ENCODE measurements around the gene CRISP1.
"Not testable (repeated sequence)": the region's sequence is repeated elsewhere in the genome, so short reads cannot be mapped to it uniquely, and the experiment has no call there.

CRISP1 gene

DNA sequence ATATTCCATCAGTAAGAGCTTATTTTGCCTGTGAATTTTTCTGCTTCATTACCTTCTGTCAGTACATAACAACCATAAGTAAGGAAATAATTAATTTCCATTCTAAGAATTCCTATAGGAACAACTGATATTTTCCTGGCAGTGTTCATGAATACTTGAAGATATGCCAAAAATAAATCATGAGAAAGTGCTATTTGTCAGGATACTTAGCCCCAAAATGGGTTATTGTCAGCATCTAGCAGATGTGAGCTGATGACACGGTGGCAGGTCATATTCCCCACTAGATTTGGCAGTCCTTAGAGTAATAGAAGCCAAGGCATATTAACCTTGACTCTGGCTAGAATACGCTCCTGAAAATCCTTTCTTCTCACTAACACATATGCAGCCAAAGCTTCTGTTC is 43.2 kb upstream of the CRISP1 start:
- no peak overlapping the region for H3K4me3 ChIP-seq
- intact Hi-C loops (cut with DNase I; ENCODE audit: low total_unique reads), result no loop called here
- TF ChIP-seq, protein P1, sequence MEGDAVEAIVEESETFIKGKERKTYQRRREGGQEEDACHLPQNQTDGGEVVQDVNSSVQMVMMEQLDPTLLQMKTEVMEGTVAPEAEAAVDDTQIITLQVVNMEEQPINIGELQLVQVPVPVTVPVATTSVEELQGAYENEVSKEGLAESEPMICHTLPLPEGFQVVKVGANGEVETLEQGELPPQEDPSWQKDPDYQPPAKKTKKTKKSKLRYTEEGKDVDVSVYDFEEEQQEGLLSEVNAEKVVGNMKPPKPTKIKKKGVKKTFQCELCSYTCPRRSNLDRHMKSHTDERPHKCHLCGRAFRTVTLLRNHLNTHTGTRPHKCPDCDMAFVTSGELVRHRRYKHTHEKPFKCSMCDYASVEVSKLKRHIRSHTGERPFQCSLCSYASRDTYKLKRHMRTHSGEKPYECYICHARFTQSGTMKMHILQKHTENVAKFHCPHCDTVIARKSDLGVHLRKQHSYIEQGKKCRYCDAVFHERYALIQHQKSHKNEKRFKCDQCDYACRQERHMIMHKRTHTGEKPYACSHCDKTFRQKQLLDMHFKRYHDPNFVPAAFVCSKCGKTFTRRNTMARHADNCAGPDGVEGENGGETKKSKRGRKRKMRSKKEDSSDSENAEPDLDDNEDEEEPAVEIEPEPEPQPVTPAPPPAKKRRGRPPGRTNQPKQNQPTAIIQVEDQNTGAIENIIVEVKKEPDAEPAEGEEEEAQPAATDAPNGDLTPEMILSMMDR (IDR thresholded peaks at IDR 0.05), result no peak
- H3K27ac ChIP-seq, result no peak overlapping the region
- DNase-seq, result no peak
- H3K9me3 ChIP-seq, result no peaks in the 10 kb centered on the region
- H3K27me3 ChIP-seq, result no peaks in the 10 kb centered on the region
- no peaks in the 10 kb centered on the region for H3K36me3 ChIP-seq
- H3K4me1 ChIP-seq, result no peaks in the 10 kb centered on the region

DNA sequence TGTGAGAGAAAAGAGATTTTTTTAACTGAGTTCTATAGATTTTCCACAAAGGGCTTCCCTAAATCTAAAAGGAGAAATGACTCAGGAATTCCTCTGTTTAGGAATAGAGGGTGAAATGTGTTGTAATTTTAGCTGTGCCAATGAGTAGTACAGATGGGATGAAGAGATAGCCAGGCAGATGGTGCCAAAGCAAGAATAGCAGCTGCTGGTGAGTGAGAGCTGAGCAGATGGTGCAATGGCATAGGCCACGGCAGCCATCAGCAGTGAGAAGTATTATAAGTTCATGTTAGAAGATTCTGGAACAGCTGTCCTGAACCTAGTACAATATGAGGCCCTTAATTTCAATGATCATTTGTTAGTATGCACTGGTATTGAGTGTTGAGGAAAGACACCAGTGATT is 40.2 kb upstream of the CRISP1 start:
- DNase-seq, result no peak
- H3K36me3 ChIP-seq, result no peaks in the 10 kb centered on the region
- no peak overlapping the region for H3K4me3 ChIP-seq
- no peaks in the 10 kb centered on the region for H3K27me3 ChIP-seq
- no peaks in the 10 kb centered on the region for H3K4me1 ChIP-seq
- H3K9me3 ChIP-seq, result no peaks in the 10 kb centered on the region
- intact Hi-C loops (cut with DNase I; ENCODE audit: low total_unique reads), result no loop called here
- H3K27ac ChIP-seq, result no peak overlapping the region
- TF ChIP-seq, protein P1 (IDR thresholded peaks at IDR 0.05), result no peak

DNA sequence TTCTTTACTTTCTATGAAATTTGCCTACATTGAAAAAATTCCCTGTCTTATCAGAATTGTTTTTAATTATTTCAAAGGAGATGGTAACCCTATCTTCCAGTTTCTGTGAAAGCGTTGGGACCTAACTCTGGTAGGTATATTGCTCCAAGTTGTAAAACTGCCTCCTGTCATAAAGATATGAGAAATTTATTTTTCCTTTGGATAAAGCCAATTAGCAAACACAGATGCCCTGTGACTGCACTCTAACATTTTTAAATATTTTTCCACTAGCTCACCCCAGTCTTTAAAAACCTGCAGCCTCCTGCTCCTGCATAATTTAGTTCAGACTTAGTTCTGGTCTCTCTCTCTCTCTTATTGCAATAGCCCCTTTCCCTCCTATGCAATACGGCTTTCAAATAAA is 39.0 kb upstream of the CRISP1 start:
- intact Hi-C loops (cut with DNase I; ENCODE audit: low total_unique reads), result no loop called here
- TF ChIP-seq, protein P1 (IDR thresholded peaks at IDR 0.05), result no peak
- Histone ChIP-seq H3K4me1 (no peaks in the 10 kb centered on the region), H3K27me3 (no peaks in the 10 kb centered on the region), H3K9me3 (no peaks in the 10 kb centered on the region), H3K27ac (no peak overlapping the region), H3K36me3 (no peaks in the 10 kb centered on the region), H3K4me3 (no peak overlapping the region)
- no peak for DNase-seq

DNA sequence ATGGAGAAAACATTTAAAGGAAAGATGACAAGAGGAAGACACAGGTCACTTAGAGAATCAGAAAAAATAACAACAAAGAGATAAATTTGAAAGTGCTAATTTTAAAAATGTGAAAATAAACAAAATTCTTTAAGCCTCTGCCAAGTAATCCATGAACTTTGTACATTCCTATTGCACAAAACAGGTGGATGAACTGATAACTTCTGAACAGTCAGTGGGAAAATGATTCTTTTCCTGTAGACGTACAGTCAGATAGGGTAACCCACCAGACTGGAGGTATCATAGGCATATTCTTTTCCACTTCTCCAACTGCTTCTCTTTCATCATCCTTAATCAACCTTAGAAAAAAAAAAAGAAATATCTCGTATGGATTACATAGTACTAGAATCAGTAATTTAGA is 36.5 kb upstream of the CRISP1 start:
- H3K4me1 ChIP-seq, result no peaks in the 10 kb centered on the region
- no peak overlapping the region for H3K4me3 ChIP-seq
- no peak for DNase-seq
- H3K27ac ChIP-seq, result no peak overlapping the region
- H3K27me3 ChIP-seq, result no peaks in the 10 kb centered on the region
- H3K9me3 ChIP-seq, result no peaks in the 10 kb centered on the region
- TF ChIP-seq, protein P1 (IDR thresholded peaks at IDR 0.05), result no peak
- intact Hi-C loops (cut with DNase I; ENCODE audit: low total_unique reads), result no loop called here
- no peaks in the 10 kb centered on the region for H3K36me3 ChIP-seq

DNA sequence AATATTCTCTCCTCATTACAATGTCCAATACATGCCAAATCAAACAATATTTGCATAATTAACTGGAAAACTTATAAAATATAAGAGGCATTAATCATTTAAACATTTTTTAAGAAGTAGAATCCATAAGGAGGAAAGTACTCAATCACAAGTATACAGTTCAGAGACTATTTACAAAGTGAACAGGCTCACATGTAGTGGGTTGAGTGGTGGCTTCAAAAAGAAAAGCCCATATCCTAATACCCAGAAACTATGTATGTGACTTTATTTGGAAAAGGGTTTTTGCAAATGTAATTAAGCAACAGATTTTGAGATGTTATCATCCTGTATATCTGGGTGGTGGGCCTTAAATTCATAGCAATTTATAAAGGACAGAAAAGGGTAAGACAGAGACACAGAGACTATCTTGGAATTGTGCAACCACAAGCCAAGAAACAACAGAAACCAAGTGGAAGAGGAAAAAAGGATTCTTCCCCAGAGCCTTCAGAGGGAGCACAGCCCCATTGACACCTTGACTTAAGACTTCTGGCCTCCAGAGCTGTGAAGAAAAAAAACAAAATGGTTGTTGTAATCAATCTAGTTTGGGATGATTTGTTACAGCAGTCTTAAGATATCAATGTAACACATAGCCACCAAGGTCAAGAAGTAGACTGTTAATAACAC is 32.7 kb upstream of the CRISP1 start:
- Histone ChIP-seq H3K4me1 (no peaks in the 10 kb centered on the region), H3K27me3 (no peaks in the 10 kb centered on the region), H3K4me3 (no peak overlapping the region), H3K36me3 (no peaks in the 10 kb centered on the region), H3K27ac (no peak overlapping the region), H3K9me3 (peaks cover 0 to 4% (median 0%) of the 10 kb centered on the region in 3 donors)
- intact Hi-C loops (cut with DNase I; ENCODE audit: low total_unique reads), result no loop called here
- DNase-seq, result no peak
- TF ChIP-seq, protein P1 (IDR thresholded peaks at IDR 0.05), result no peak

DNA sequence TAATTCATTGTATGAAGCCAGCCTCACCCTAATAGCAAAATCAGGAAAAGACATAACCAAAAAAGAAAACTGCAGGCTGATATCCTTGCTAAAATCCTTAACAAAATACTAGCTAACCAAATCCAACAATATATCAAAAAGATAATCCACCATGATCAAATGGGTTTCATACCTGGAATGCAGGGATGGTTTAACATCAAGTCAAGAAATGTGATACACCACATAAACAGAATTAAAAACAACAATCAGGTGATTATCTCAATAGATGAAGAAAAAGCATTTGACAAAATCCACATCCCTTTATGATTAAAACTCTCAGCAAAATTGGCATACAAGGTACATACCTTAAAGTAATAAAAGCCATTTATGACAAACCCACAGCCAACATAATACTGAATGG is 29.2 kb upstream of the CRISP1 start:
- H3K4me3 ChIP-seq; H3K4me1 ChIP-seq; intact Hi-C loops (cut with DNase I; ENCODE audit: low total_unique reads); H3K27me3 ChIP-seq; H3K9me3 ChIP-seq; H3K27ac ChIP-seq; DNase-seq; H3K36me3 ChIP-seq: not testable (repeated sequence)

All from tibial artery (tissue), 4 donors.